ENCODE measurements around the gene RGS11. TPM values are rescaled to one million over a fixed set of nuclear protein-coding genes. Genes with fewer than 3 reads are reported as not detected.

The RGS11 gene
- total and polyA plus RNA-seq, 2 of the 4 experiments (the other 2 are of a cell fraction), result under 0.01 to 0.48 TPM

- H3K23ac ChIP-seq (ENCODE audit: low read depth, low read length), result no peak overlapping the region
- H4K8ac ChIP-seq (ENCODE audit: low read depth in 2 of 2, low read length in 2 of 2), result no peak overlapping the region
- dilution Hi-C loops (cut with HindIII; ENCODE audit: low sequenced_read_pairs, unreplicated experiment) (no loop called here), in situ Hi-C loops (cut with MboI; ENCODE audit: low sequenced_read_pairs) (no loop called here), intact Hi-C loops (cut with micrococcal nuclease) (no loop called here)
- BruUV-seq (replicated peaks), result no TSS peak
- H3K27ac ChIP-seq (ENCODE audit: insufficient read depth, low read length), result no peak overlapping the region
- no peaks in the 10 kb centered on the region; the same call in 1 of the 2 replicates for H4K20me1 ChIP-seq (ENCODE audit: insufficient read depth, low read length)
- H2BK5ac ChIP-seq (ENCODE audit: low read depth, low read length, poor library complexity, severe bottlenecking), result no peak overlapping the region
- no peaks in the 10 kb centered on the region for H3K79me1 ChIP-seq (ENCODE audit: low read depth in 1 of 2, low read length in 2 of 2)
- TF ChIP-seq USF2 (IDR thresholded peaks at IDR 0.05; ENCODE audit: low read depth, low read length) (no peak), BHLHE40 (IDR thresholded peaks at IDR 0.05; ENCODE audit: low read depth, low read length) (no peak), POLR2A (IDR thresholded peaks at IDR 0.05; ENCODE audit: low read depth, low read length) (no peak), ELK1 (IDR thresholded peaks at IDR 0.05; ENCODE audit: borderline replicate concordance, low read depth, low read length) (no peak), CEBPB (IDR thresholded peaks at IDR 0.05; ENCODE audit: low read depth, low read length) (no peak), FOS (IDR thresholded peaks at IDR 0.05; ENCODE audit: low read depth, low read length) (no peak), CHD1 (IDR thresholded peaks at IDR 0.05; ENCODE audit: low read depth, low read length) (no peak)
- POLR2A ChIA-PET (ENCODE audit: unreplicated experiment), result no interaction called here
- H3K56ac ChIP-seq (ENCODE audit: extremely low read depth, insufficient read depth, low read length), result no peak overlapping the region
- H2BK120ac ChIP-seq (ENCODE audit: low read depth, low read length), result no peak overlapping the region
- H3K9ac ChIP-seq (ENCODE audit: low read depth, low read length), result no peak overlapping the region
- H2BK15ac ChIP-seq (ENCODE audit: low read depth, low read length), result no peak overlapping the region
- CTCF ChIA-PET, result no interaction called here
- no peak overlapping the region for H3K14ac ChIP-seq (replicated peaks; ENCODE audit: low read depth, low read length)
- H4K5ac ChIP-seq (ENCODE audit: low read depth, low read length), result no peak overlapping the region
- no peak overlapping the region for H3K4ac ChIP-seq (ENCODE audit: low read depth, low read length)
- H3K27me3 ChIP-seq (ENCODE audit: control insufficient read depth, insufficient read depth, low read length), result peaks cover 16% of the 10 kb centered on the region
- DNase-seq (no peak), ATAC-seq (ENCODE audit: low read depth) (no peak)
- H3K4me3 ChIP-seq (ENCODE audit: insufficient read depth, low read depth, low read length), result no peak overlapping the region
- no peak overlapping the region for H2AK5ac ChIP-seq (ENCODE audit: low read depth, low read length)
- no peaks in the 10 kb centered on the region for H3K9me3 ChIP-seq (ENCODE audit: control insufficient read depth, insufficient read depth, low read length)
- H4K91ac ChIP-seq (ENCODE audit: insufficient read depth, low read depth, low read length), result no peak overlapping the region
- no peak overlapping the region for H3K18ac ChIP-seq (ENCODE audit: low read depth, low read length)
- H3K4me1 ChIP-seq (ENCODE audit: control insufficient read depth, insufficient read depth, low read length), result no peaks in the 10 kb centered on the region
- H2AFZ ChIP-seq (replicated peaks; ENCODE audit: low read length, poor library complexity), result no peak overlapping the region
- H3K4me2 ChIP-seq (ENCODE audit: low read depth, low read length), result no peak overlapping the region
- no peak overlapping the region for H2BK20ac ChIP-seq (ENCODE audit: low read depth, low read length)
- peaks cover 25% of the 10 kb centered on the region; the same call in 1 of the 2 replicates for H3K36me3 ChIP-seq (ENCODE audit: control insufficient read depth, insufficient read depth, low read length)
- 96% methylated on average over 19 of the region's 48 CpGs; no CpG with 5 or more reads in 1 of the 2 experiments for WGBS, 2 experiments (ENCODE audit: extremely low coverage in 2 of 2, insufficient read length in 1 of 2)
- no peak overlapping the region for H2AK9ac ChIP-seq (replicated peaks; ENCODE audit: low read depth, low read length, poor library complexity)
- H3K9me1 ChIP-seq (ENCODE audit: insufficient read depth, low read length), result no peaks in the 10 kb centered on the region
Measured at GRCh38 chr16:285146-286055, 9.7 kb upstream of the RGS11 start.
